Spinal cord (tissue), 10 donors: Measurements from ENCODE around the gene FAT4. TPM values are rescaled to one million over a fixed set of nuclear protein-coding genes. Genes with fewer than 3 reads are reported as not detected.

Source experiments
- DNase-seq, 6 donors: peaks; one replicate each; pipeline versions ENCODE4 v3.0.0 to v3.0.0-alpha.2; 2013 to 2015; ENCODE audit warnings: low spot score in 6 of 6, low read depth in 4 of 6
- H3K27ac ChIP-seq: one replicate; pipeline ENCODE4 v1.5.1; 2013; ENCODE audit warnings: low read depth, low read length, control low read depth
- H3K27me3 ChIP-seq: one replicate; pipeline ENCODE4 v1.6.1; 2013; ENCODE audit warnings: low read length; ENCODE audit not compliant: control insufficient read depth, insufficient read depth
- H3K36me3 ChIP-seq: one replicate; pipeline ENCODE4 v1.6.1; 2013; ENCODE audit warnings: low read length; ENCODE audit not compliant: control insufficient read depth, insufficient read depth
- H3K4me1 ChIP-seq: one replicate; pipeline ENCODE4 v1.6.1; 2013; ENCODE audit warnings: low read length; ENCODE audit not compliant: control insufficient read depth, insufficient read depth
- H3K4me3 ChIP-seq: one replicate; pipeline ENCODE4 v1.5.1; 2013; ENCODE audit warnings: low read depth, low read length, control low read depth
- H3K9me3 ChIP-seq: one replicate; pipeline ENCODE4 v1.6.1; 2013; ENCODE audit warnings: low read length; ENCODE audit not compliant: control insufficient read depth, insufficient read depth
- WGBS: methylation state at CpG from one replicate; pipeline ENCODE4 v1.1.5; 2013; ENCODE audit warnings: missing lambda C conversion rate; ENCODE audit not compliant: insufficient coverage; 5-methylcytosine and 5-hydroxymethylcytosine counted together
- polyA plus RNA-seq, 2 donors: library from polyadenylated mRNA; unstranded; fragments of 120-200 nt; gene quantifications; one replicate each; pipeline ENCODE4 v1.2.1, GENCODE V29; 2013; ENCODE audit not compliant: insufficient read length in 2 of 2
- small RNA-seq: library from RNA; depleted of rRNA; stranded (forward); fragments of <200 nt; gene quantifications from one replicate; pipeline ENCODE3, GENCODE V24; 2014; ENCODE audit warnings: low replicate concordance
- total RNA-seq, 2 donors: library from RNA; depleted of rRNA in 1 of 2; stranded (reverse); fragments of 120-200 nt in 1 of 2; fragments of >200 nt in 1 of 2; gene quantifications; one replicate each; pipeline versions ENCODE4 v1.2.3 to v1.2.4, GENCODE V29; 2013 to 2014
- donor health status: healthy.

The FAT4 gene
- total and polyA plus RNA-seq, 4 donors: 14.3 to 85.5 (median 45.8) TPM

DNA sequence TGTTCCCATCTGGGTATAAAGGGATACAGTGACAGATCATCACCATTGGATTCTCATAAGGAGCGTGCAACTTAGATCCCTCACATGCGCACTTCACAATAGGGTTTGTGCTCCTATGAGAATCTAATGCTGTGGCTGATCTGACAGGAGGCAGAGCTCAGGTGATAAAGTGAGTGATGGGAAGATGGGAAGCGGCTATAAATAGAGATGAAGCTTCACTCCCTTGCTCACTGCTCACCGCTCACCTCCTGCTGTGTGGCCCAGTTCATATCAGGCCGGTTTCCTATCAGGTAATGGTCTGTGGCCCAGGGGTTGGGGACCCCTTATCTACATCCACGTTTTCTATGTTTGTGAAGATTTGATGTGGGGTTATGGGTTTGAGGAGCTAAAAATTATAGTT is 43.7 kb downstream of the FAT4 start:
- no peak overlapping the region for H3K4me3 ChIP-seq
- 93% methylated on average over 2 of the region's 6 CpGs for WGBS
- no peaks in the 10 kb centered on the region for H3K9me3 ChIP-seq
- H3K27ac ChIP-seq: no peak overlapping the region
- no peaks in the 10 kb centered on the region for H3K36me3 ChIP-seq
- no peaks in the 10 kb centered on the region for H3K4me1 ChIP-seq
- no peaks in the 10 kb centered on the region for H3K27me3 ChIP-seq
- DNase-seq: no peak

DNA sequence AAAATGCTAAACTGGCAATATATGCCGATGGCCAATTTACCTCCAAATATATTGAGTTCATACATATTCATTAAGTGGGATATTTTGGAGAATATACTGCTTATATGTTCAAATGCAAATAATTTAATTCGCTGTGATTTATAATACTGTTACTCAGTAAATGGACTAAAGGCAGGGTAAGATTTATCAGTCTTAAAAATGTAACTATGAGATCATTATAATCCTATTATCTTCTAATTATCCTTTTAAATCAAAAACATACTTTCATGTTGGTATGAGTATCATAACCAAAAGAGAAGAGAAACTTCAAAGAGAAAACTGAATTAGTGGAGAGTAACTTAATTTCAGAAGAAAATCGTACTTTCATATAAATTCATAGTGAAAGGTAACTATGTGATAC is 44.6 kb downstream of the FAT4 start:
- no peaks in the 10 kb centered on the region for H3K27me3 ChIP-seq
- no CpG with 5 or more reads among the region's 3 CpGs for WGBS
- H3K4me3 ChIP-seq: no peak overlapping the region
- H3K36me3 ChIP-seq: no peaks in the 10 kb centered on the region
- H3K27ac ChIP-seq: peak overlapping the region; percentile 22
- H3K9me3 ChIP-seq: no peaks in the 10 kb centered on the region
- no peak for DNase-seq
- no peaks in the 10 kb centered on the region for H3K4me1 ChIP-seq

DNA sequence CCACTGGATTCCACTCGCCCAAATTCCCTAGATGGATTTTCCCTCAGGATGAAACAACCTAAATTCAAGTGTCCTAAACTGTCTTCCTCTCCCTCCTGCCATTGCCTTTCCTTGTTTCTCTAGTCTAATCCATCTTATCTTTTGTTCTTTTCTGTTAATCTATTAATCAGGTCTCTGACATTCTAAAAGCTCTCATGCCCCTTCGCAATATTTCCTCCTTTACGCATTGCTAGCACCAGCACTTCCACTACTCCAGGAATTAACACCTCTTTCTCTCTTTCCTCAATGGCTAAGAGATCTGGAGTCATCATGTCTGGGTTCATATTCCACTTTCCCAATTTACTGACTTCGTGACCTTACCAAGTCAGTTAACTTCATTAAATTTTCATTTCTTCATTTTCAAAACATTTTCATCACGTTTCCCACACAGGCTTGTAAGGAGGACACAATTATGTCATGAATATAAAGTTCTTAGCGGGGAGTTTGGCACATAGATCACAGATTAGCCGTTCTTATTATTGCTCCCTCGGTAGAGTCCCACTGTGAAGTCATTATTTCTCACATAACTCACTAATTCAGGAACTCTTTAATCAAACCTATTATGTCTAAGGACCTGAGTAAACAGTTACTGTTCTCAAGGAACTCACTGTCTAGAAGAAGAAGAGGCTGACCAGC is 45.3 kb downstream of the FAT4 start:
- no peak overlapping the region for H3K4me3 ChIP-seq
- peak overlapping the region; percentile 22 for H3K27ac ChIP-seq
- DNase-seq: peak in 2 of 6 donors; percentile 31 to 83
- WGBS: 36% methylated on average over 3 of the region's 8 CpGs
- H3K4me1 ChIP-seq: no peaks in the 10 kb centered on the region
- no peaks in the 10 kb centered on the region for H3K27me3 ChIP-seq
- H3K9me3 ChIP-seq: no peaks in the 10 kb centered on the region
- H3K36me3 ChIP-seq: no peaks in the 10 kb centered on the region

DNA sequence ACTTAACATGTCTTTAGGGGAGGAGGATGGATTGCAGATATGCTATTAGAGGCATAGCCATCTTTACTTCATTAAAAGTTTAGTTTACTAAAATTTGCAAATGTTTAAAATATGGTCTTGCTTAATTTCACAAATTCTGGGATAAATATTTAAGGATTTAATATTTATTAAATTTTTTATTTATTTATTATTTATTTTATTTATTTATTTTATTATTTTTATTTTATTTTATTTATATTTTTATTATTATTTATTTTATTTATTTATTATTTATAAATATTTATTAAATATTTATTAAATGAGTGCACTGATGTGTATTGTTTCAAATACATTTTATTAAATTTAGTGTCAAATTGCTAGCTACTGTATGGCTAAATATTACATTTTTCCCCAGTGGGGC is 46.0 kb downstream of the FAT4 start:
- Histone ChIP-seq H3K4me1 (no peaks in the 10 kb centered on the region), H3K36me3 (no peaks in the 10 kb centered on the region), H3K27ac (no peak overlapping the region), H3K4me3 (no peak overlapping the region), H3K27me3 (no peaks in the 10 kb centered on the region), H3K9me3 (no peaks in the 10 kb centered on the region)
- no peak for DNase-seq

Small RNAs within 50 kb of the gene (small RNA-seq; reads per million reads assigned to genes)
- gene RF00019: not detected
